HT-29 (cell line): ENCODE data around the gene BCAS3. TPM values are rescaled to one million over a fixed set of nuclear protein-coding genes. Genes with fewer than 3 reads are reported as not detected.
"Not testable (repeated sequence)": the region's sequence is repeated elsewhere in the genome, so short reads cannot be mapped to it uniquely, and the experiment has no call there.

Source experiments
- DNase-seq: peaks from one replicate; pipeline ENCODE4 v3.0.0-alpha.2; 2015; ENCODE audit warnings: low spot score
- total RNA-seq: library from RNA; depleted of rRNA; stranded (reverse); fragments of >200 nt; shearing (Covaris generic); gene quantifications from 2 replicates; pipeline ENCODE4 v1.2.3, GENCODE V29; 2014

The BCAS3 gene
- total RNA-seq, 1 experiment from 2014 or later: 10.2 TPM

DNA sequence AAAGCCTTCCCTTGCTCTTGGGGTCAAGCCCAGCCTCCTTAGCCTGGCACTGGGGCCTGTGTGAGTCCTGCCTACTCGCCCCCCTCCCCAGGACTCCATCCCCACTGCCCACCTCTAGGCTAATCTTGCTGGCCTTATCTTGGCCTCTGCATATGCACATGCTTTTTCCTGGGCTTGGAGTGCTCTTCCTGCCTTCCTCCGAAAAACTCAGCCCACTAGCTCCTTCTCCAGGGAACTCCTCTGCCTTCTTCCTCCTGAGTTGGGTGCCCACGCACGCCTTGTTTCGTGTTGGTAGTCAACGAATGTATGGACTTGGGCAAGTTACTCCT is 738.5 kb downstream of the BCAS3 start:
- no peak for DNase-seq

DNA sequence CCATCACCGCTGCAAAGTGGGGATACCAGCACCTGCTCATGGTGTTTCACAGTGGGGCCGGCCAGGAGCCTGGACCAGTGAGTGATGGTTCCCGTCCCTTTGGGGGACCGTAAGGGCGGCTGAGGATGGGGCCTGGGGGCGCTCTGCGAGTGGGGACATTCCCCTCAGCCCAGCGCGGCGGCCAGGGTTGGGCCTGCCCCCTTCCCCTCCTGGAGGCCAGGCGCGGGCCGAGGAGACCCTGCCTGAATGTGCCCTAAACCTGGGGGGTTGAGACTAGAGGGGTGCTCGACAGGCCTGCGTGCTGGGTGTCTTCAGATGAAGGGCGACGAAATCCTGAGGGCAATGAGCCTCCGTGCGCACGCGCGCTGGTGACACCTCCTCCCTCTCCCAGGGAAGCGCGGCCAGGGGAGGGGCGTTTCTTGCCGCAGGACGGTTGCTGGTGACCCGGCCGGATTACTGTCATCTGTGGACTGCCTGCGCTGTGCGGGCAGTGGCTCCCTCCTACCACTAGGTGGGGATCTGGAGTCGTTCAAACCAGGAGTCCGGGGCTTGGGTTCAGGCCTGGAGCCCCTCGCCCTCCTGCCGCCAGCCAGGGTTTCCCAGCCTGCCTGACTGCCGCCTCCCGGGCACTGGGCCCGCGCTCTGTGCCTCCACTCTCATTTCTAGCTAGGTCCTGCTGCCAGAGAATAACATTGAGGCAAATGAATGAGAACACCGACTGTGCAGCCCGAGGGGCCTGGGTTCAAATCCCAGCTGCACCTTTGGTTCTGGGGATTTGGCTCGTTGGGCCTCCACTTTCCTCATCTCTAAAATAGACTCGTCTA is 739.1 kb downstream of the BCAS3 start:
- peak; percentile 83 for DNase-seq

DNA sequence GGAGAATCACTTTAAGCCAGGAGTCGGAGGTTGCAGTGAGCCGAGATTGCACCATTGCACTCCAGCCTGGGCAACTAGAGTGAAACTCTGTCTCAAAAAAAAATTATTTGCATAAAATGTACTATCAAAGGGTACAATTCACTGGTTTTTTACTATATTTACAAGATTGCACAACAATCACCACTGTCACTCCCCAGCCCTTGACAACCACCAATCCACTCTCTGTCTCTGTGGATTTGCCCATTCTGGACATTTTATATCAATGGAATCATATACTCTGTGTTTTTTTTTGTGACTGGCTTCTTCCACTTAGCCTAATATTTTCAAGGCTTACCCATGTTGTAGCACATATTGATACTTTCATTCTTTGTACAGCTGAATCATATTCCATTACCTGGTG is 740.8 kb downstream of the BCAS3 start:
- no peak for DNase-seq

- DNase-seq: no peak
Measured at GRCh38 chr17:61419496-61420046, 741.9 kb downstream of the BCAS3 start.

GRCh38 chr17:61420052-61420451 is 742.4 kb downstream of the BCAS3 start:
- no peak for DNase-seq

DNA sequence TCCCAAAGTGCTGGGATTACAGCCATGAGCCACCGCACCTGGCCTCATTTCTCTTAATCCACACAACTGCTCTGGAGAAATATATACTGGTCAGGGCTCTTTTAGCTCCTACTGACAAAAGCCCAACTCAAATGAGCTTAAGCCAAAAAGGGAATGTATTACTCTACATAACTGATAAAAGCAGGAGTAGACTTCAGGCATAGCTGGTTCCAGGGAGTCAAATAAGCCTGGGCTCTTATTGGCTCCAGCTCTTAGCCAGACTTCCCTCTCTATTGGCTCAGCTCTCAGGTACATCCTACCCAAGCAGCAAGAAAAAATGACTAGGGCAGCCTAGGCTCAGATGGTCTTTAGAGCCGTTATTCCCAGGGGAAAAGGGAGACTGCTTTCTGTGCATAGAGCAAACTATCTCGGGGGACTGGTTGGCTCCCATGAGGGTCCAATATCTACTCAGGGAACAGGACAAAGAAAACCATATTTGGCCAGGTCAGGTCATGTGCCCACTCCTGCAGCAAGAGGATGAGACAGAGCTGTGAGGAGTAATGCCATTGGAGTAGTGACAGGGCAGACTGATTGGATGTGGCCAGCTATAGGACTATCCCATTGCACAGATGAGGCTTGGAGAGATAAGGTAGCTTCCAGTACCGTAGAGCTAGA is 743.2 kb downstream of the BCAS3 start:
- DNase-seq: no peak

GRCh38 chr17:61421460-61421859 is 743.8 kb downstream of the BCAS3 start:
- no peak for DNase-seq

DNA sequence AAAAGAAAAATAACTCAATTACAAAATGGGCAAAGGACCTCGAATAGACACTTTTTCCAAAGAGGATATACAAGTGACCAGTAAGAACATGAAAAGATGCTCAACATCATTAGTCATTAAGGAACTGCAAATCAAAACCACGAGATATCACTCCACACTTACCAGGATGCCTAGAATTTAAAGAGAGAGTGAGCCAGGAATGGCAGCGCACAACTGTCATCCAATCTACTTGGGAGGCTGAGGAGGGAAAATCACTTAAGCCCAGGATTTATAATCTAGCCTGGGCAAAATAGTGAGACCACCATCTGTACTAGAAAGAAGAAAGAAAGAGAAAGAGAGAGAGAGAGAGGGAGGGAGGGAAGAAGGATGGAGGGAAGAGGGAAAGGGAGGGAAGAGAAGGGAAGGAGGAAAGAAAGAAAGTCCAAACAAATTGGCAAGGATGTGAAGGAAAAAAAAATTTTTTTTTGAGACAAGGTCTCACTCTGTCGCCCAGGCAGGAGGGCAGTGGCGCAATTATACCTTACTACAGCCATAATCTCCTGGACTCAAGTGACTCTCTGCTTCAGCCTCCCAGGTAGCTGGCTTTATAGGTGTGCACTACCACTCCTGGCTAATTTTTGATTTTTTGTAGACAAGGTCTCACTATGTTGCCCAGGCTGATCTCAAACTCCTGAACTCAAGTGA is 744.6 kb downstream of the BCAS3 start:
- no peak for DNase-seq

DNA sequence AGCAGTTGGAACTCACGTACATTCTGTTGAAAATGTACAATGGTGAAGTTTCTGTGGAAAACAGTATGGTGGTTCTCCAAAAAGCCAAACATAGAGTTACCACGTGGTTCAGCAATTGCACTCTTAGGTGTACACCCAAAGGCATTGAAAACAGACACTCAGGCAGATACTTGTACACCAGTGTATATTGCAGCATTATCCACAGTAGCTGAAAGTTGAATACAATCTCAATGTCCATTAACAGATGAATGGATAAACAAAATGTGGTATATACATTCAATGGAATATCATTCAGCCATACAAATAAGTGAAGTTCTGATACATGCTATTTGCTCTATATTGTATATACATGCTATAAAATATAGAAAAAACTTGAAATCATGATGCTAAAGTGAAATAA is 745.2 kb downstream of the BCAS3 start:
- no peak for DNase-seq

- no peak for DNase-seq
Measured at GRCh38 chr17:61423967-61424649, 746.5 kb downstream of the BCAS3 start.

- no peak for DNase-seq
Measured at GRCh38 chr17:61425682-61426481, 748.2 kb downstream of the BCAS3 start.

DNA sequence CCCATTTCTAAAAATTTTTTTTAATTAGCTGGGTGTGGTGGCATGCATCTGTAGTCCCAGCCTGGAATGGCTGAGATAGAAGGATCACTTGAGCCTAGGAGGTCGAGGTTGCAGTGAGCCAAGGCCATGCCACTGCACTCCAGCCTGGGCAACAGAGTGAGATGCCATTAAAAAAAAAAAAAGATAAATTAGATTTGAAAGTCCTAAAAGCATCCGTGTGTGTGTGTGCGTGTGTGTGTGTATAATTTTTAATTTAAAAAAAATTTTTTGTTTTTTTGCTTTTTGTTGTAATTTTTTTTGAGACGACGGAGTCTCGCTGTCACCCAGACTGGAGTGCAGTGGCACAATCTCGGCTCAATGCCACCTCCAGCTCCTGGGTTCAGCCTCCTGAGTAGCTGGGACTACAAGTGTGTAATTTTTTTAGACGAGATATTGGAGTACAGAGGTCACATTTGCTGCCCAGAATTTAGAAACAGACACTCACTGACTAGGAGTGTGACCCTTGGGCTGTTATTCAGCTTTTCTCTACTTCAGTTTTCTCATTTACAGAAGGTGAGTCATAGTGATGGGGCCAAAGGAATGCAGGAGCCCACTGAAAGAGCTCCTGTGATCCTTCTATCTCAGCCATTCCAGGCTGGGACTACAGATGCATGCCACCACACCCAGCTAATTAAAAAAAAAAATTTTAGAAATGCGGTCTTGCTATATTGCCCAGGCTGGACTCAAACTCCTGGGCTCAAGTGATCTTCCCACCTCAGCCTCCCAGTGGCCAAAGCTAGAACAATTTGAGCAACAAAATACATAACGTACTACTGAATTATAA is 749.0 kb downstream of the BCAS3 start:
- no peak for DNase-seq

GRCh38 chr17:61427567-61427966 is 749.9 kb downstream of the BCAS3 start:
- no peak for DNase-seq

DNA sequence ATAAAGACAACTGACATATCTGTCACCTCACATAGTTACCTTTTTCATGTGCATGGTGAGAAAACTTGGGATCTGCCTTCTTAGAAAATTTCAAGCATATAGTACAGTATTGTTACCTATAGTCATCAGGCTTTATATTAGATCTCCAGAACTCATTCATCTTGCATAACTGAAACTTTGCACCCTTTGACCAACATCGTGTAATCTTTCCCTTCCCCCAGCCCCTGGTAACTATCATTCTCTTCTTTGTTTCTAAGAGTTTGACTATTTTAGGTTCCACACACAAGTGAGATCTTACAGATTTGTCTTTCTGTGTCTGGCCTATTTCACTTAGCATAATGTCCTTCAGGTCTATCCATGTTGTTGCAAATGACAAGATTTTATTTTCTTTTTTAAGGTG is 751.6 kb downstream of the BCAS3 start:
- DNase-seq: no peak

DNA sequence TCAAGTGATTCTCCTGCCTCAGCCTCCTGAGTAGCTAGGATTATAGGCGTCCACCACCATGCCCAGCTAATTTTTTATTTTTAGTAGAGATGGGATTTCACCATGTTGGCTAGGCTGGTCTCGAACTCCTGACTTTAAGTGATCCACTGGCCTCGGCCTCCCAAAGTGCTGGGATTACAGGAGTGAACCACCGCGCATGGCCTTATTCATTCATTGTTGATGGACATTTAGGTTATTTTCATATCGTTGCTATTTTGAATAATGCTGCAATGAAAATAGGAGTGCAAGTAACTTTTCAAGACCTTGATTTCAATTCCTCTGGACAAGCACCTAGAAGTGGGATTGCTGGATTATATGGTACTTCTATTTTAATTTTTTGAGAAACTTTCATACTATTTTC is 752.2 kb downstream of the BCAS3 start:
- DNase-seq: not testable (repeated sequence)

- no peak for DNase-seq
Measured at GRCh38 chr17:61431594-61432311, 754.1 kb downstream of the BCAS3 start.

- no peak for DNase-seq
Measured at GRCh38 chr17:61436273-61436672, 758.6 kb downstream of the BCAS3 start.

DNA sequence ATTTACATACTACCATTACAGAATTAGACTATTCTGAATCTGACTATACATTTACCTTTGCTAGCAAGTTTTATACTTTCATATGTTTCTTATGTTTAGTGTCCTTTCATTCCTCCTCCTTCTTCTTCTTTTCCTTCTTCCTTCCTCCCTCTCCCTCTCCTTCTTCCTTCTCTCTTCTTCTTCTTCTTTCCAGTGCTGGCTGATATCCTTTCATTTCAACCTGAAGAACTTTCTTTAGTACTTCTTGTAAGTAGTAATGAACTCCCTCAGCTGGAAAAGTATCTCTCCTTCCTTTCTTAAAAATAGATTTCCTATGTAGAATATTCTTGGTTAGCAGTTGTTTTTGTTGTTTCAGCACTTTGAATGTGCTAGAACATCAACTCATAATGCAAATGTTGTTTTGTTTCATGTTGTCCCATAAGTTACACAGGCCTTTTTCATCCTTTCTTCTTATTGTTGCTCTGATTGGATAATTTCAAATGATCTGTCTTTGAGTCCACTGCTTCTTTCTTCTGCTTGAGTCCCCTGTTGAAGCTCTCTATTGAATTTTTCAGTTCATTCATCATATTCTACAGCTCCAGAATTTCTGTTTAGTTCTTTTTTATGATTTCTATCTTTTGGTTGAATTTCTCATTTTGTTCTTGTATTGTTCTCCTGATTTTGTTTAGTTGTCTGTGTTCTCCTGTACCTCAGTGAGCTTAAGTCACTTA is 759.5 kb downstream of the BCAS3 start:
- no peak for DNase-seq

GRCh38 chr17:61440697-61441096 is 763.0 kb downstream of the BCAS3 start:
- DNase-seq: no peak
